Keratinocyte (primary cell): ENCODE results near the gene MYO1G.

Experiments
- EZH2 ChIP-seq: IDR thresholded peaks from one replicate; pipeline ENCODE4 v1.6.1; 2012; ENCODE audit warnings: inconsistent platforms, mild to moderate bottlenecking, low read length, moderate library complexity
- TF ChIP-seq, protein P1 (sequence below), 3 experiments: IDR thresholded peaks in 1 of 3; conservative IDR thresholded peaks in 1 of 3; optimal IDR thresholded peaks in 1 of 3; 2 replicates in 2 of 3; 3 replicates in 1 of 3; pipeline versions ENCODE3 to v1.5.1; 2011; ENCODE audit warnings: low read length in 3 of 3, mild to moderate bottlenecking in 3 of 3, moderate library complexity in 2 of 3, control low read depth in 1 of 3, inconsistent platforms in 1 of 3; ENCODE audit not compliant: insufficient read depth in 2 of 3; ENCODE audit errors: extremely low read depth in 1 of 3

DNA sequence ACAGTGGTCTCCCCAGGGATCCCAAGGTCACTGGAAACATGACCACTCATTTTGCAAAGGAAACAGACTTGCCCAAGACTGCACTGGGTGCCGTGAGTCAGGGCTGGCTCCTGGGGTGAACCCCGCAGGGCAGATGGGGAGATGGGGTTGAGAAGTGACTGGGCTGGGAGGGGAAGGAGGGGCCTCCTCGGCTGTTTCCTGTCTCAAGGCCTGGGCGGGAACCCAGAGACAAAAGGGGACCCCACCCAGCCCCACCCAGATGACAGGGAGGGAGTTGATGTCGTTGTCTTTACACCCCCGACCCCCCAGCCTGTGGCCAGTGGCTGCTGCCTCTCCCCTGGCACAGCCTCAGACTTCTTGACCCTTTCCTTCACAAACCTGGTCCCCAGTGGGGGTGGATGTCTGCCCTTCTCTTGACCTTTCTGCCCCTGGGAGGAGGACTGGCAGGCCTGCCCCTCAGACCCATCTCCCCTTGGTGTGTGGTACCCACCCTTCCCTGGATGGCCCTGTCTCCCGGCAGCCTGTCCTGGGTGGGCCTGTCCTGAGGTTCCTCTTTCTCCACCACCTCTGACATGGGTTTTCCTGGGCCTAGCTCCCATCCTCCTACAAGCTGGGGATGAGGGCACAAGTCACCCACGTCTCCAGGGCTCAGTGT, 1.4 kb downstream of the MYO1G start:
- TF ChIP-seq, protein P1, sequence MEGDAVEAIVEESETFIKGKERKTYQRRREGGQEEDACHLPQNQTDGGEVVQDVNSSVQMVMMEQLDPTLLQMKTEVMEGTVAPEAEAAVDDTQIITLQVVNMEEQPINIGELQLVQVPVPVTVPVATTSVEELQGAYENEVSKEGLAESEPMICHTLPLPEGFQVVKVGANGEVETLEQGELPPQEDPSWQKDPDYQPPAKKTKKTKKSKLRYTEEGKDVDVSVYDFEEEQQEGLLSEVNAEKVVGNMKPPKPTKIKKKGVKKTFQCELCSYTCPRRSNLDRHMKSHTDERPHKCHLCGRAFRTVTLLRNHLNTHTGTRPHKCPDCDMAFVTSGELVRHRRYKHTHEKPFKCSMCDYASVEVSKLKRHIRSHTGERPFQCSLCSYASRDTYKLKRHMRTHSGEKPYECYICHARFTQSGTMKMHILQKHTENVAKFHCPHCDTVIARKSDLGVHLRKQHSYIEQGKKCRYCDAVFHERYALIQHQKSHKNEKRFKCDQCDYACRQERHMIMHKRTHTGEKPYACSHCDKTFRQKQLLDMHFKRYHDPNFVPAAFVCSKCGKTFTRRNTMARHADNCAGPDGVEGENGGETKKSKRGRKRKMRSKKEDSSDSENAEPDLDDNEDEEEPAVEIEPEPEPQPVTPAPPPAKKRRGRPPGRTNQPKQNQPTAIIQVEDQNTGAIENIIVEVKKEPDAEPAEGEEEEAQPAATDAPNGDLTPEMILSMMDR (optimal IDR thresholded peaks at IDR 0.05 in 1 of 3, IDR thresholded peaks at IDR 0.05 in 1 of 3, conservative IDR thresholded peaks at IDR 0.05 in 1 of 3; ENCODE audit: extremely low read depth in 1 of 3, insufficient read depth in 2 of 3, low read length in 3 of 3), result no peak
- TF ChIP-seq EZH2, result no peak
